Peyer's patch (tissue), 4 donors: Measurements from ENCODE around the gene FHOD3. TPM values are rescaled to one million over a fixed set of nuclear protein-coding genes. Genes with fewer than 3 reads are reported as not detected.

ENCODE experiments used
- DNase-seq, 3 donors: peaks; one replicate each; pipeline ENCODE4 v3.0.0-alpha.2; 2017 to 2019
- H3K27ac ChIP-seq, 4 donors: fragments of 200-600 bp; sonication (generic); one replicate each; pipeline ENCODE4 v1.5.1; 2016 to 2019
- H3K27me3 ChIP-seq, 2 donors: fragments of 200-600 bp; sonication (generic); one replicate each; pipeline ENCODE4 v1.5.1; 2019
- H3K36me3 ChIP-seq, 3 donors: fragments of 200-600 bp; sonication (generic); one replicate each; pipeline ENCODE4 v1.5.1; 2016 to 2019
- H3K4me1 ChIP-seq, 4 donors: fragments of 200-600 bp; sonication (generic); one replicate each; pipeline ENCODE4 v1.5.1; 2016 to 2019
- H3K4me3 ChIP-seq, 4 donors: fragments of 200-600 bp; sonication (generic); 1 replicate in 3 of 4; 2 replicates in 1 of 4; pipeline ENCODE4 v1.5.1; 2016 to 2019; ENCODE audit warnings: mild to moderate bottlenecking in 1 of 4
- H3K9me3 ChIP-seq, 4 donors: fragments of 200-600 bp; sonication (generic); one replicate each; pipeline ENCODE4 v1.5.1; 2016 to 2019; ENCODE audit warnings: mild to moderate bottlenecking in 1 of 4
- CTCF ChIP-seq, 6 experiments: fragments of 450-650 bp in 4 of 6; fragments of 200-600 bp in 2 of 6; sonication (generic) in 1 of 6; IDR thresholded peaks; one replicate each; pipeline ENCODE4 v1.5.1; 2017 to 2019; ENCODE audit warnings: antibody characterized with exemption in 6 of 6, mild to moderate bottlenecking in 3 of 6, moderate library complexity in 1 of 6
- POLR2A ChIP-seq, 2 donors: fragments of 450-650 bp; IDR thresholded peaks; one replicate each; pipeline ENCODE4 v1.5.1; 2017; ENCODE audit warnings: antibody characterized with exemption in 2 of 2, mild to moderate bottlenecking in 2 of 2, moderate library complexity in 2 of 2
- total RNA-seq, 4 donors: library from RNA; depleted of rRNA; stranded (reverse); fragments of >200 nt; gene quantifications; one replicate each; pipeline ENCODE4 v1.1.0, GENCODE V29; 2016

The FHOD3 gene
- total RNA-seq, 4 donors from 2014 or later = 0.53 to 10.7 (median 4.6) TPM

GRCh38 chr18:36535202-36535935, 237.9 kb downstream of the FHOD3 start:
- DNase-seq = no peak
- no peak overlapping the region for H3K27ac ChIP-seq
- TF ChIP-seq CTCF (IDR thresholded peaks at IDR 0.05) = no peak
- no peak for TF ChIP-seq POLR2A (IDR thresholded peaks at IDR 0.05)
- no peak overlapping the region for H3K4me3 ChIP-seq
- H3K36me3 ChIP-seq = no peaks in the 10 kb centered on the region
- no peaks in the 10 kb centered on the region for H3K4me1 ChIP-seq
- H3K27me3 ChIP-seq = no peaks in the 10 kb centered on the region
- no peaks in the 10 kb centered on the region for H3K9me3 ChIP-seq

GRCh38 chr18:36536426-36536825, 238.9 kb downstream of the FHOD3 start:
- H3K36me3 ChIP-seq = no peaks in the 10 kb centered on the region
- no peak overlapping the region for H3K27ac ChIP-seq
- H3K4me1 ChIP-seq = no peaks in the 10 kb centered on the region
- H3K4me3 ChIP-seq = no peak overlapping the region
- H3K27me3 ChIP-seq = no peaks in the 10 kb centered on the region
- TF ChIP-seq POLR2A (IDR thresholded peaks at IDR 0.05) (no peak), CTCF (IDR thresholded peaks at IDR 0.05) (no peak)
- DNase-seq = no peak
- no peaks in the 10 kb centered on the region for H3K9me3 ChIP-seq

- Histone ChIP-seq H3K27me3 (no peaks in the 10 kb centered on the region), H3K36me3 (no peaks in the 10 kb centered on the region), H3K4me3 (no peak overlapping the region), H3K9me3 (no peaks in the 10 kb centered on the region), H3K27ac (no peak overlapping the region), H3K4me1 (no peaks in the 10 kb centered on the region)
- TF ChIP-seq POLR2A (IDR thresholded peaks at IDR 0.05) (no peak), CTCF (IDR thresholded peaks at IDR 0.05) (no peak)
- no peak for DNase-seq
Observed at GRCh38 chr18:36537289-36537688, 239.8 kb downstream of the FHOD3 start.

GRCh38 chr18:36539674-36540231, 242.2 kb downstream of the FHOD3 start:
- TF ChIP-seq POLR2A (IDR thresholded peaks at IDR 0.05) (no peak), CTCF (IDR thresholded peaks at IDR 0.05) (no peak)
- no peak overlapping the region for H3K4me3 ChIP-seq
- no peak for DNase-seq
- no peaks in the 10 kb centered on the region for H3K9me3 ChIP-seq
- no peaks in the 10 kb centered on the region for H3K27me3 ChIP-seq
- H3K36me3 ChIP-seq = no peaks in the 10 kb centered on the region
- H3K27ac ChIP-seq = no peak overlapping the region
- H3K4me1 ChIP-seq = no peaks in the 10 kb centered on the region

- no peak for DNase-seq
- no peaks in the 10 kb centered on the region for H3K4me1 ChIP-seq
- H3K4me3 ChIP-seq = no peak overlapping the region
- no peak overlapping the region for H3K27ac ChIP-seq
- no peaks in the 10 kb centered on the region for H3K9me3 ChIP-seq
- H3K27me3 ChIP-seq = no peaks in the 10 kb centered on the region
- TF ChIP-seq POLR2A (IDR thresholded peaks at IDR 0.05) (no peak), CTCF (IDR thresholded peaks at IDR 0.05) (no peak)
- H3K36me3 ChIP-seq = no peaks in the 10 kb centered on the region
Observed at GRCh38 chr18:36543030-36543429, 245.5 kb downstream of the FHOD3 start.
